Natural killer cell (primary cell): Measurements from ENCODE around the gene CCDC57. TPM values are rescaled to one million over a fixed set of nuclear protein-coding genes. Genes with fewer than 3 reads are reported as not detected.
"Not testable (repeated sequence)": the region's sequence is repeated elsewhere in the genome, so short reads cannot be mapped to it uniquely, and the experiment has no call there.

ENCODE experiments used
- ATAC-seq, 3 donors: fragments of 150-1000 bp in 2 of 3; fragments of 200-7000 bp in 1 of 3; cut with Tn5 transposase; 1 replicate in 1 of 3; 2 replicates in 2 of 3; pipeline ENCODE4 v1.10.0; 2021; ENCODE audit warnings: mild to moderate bottlenecking in 2 of 3, moderate library complexity in 2 of 3
- DNase-seq, 2 donors: peaks; one replicate each; pipeline versions ENCODE4 v3.0.0 to v3.0.0-alpha.2; 2013 to 2021; ENCODE audit warnings: mixed read lengths in 1 of 2
- H3K27ac ChIP-seq: one replicate; pipeline ENCODE4 v1.5.1; 2013; ENCODE audit warnings: mild to moderate bottlenecking, low read length
- H3K27me3 ChIP-seq: one replicate; pipeline ENCODE4 v1.6.1; 2013; ENCODE audit warnings: low read length; ENCODE audit not compliant: control insufficient read depth, insufficient read depth
- H3K36me3 ChIP-seq: one replicate; pipeline ENCODE4 v1.6.1; 2013; ENCODE audit warnings: low read length; ENCODE audit not compliant: control insufficient read depth, insufficient read depth
- H3K4me1 ChIP-seq: one replicate; pipeline ENCODE4 v1.6.1; 2013; ENCODE audit warnings: low read length; ENCODE audit not compliant: control insufficient read depth, insufficient read depth
- H3K4me3 ChIP-seq: one replicate; pipeline ENCODE4 v1.5.1; 2013; ENCODE audit warnings: low read length
- H3K9me3 ChIP-seq: one replicate; pipeline ENCODE4 v1.6.1; 2013; ENCODE audit warnings: low read length; ENCODE audit not compliant: control insufficient read depth, insufficient read depth
- H3K27ac Mint-ChIP-seq, 2 donors: one replicate each; pipeline ENCODE4 v1.8.0; 2022; ENCODE audit warnings: mild to moderate bottlenecking in 2 of 2, mixed read lengths in 2 of 2, moderate library complexity in 1 of 2
- H3K27me3 Mint-ChIP-seq, 2 donors: one replicate each; pipeline ENCODE4 v1.8.0; 2022; ENCODE audit warnings: low read depth in 2 of 2, mixed read lengths in 2 of 2
- H3K36me3 Mint-ChIP-seq: one replicate; pipeline ENCODE4 v1.8.0; 2022; ENCODE audit warnings: mixed read lengths
- H3K4me1 Mint-ChIP-seq, 2 donors: one replicate each; pipeline ENCODE4 v1.8.0; 2022; ENCODE audit warnings: mixed read lengths in 2 of 2
- H3K4me3 Mint-ChIP-seq: one replicate; pipeline ENCODE4 v1.8.0; 2022; ENCODE audit warnings: mild to moderate bottlenecking, moderate library complexity, mixed read lengths
- H3K9me3 Mint-ChIP-seq, 2 donors: one replicate each; pipeline ENCODE4 v1.8.0; 2022; ENCODE audit warnings: mixed read lengths in 2 of 2
- WGBS: methylation state at CpG from one replicate; pipeline ENCODE4 v1.1.7; 2013; ENCODE audit warnings: missing lambda C conversion rate; ENCODE audit not compliant: insufficient coverage; 5-methylcytosine and 5-hydroxymethylcytosine counted together
- intact Hi-C: fragments of 100-400 bp; cut with micrococcal nuclease; formaldehyde crosslinking; loops from one replicate; pipeline ENCODE4 v1.14.2; 2022
- total RNA-seq, 4 donors: library from RNA; stranded (reverse); fragments of 120-200 nt in 1 of 4; gene quantifications; one replicate each; pipeline versions ENCODE4 v1.2.3 to v1.2.4, GENCODE V29; 2013 to 2022
- TF ChIP-seq, protein P1 (sequence below): fragments of 200-600 bp; IDR thresholded peaks from one replicate; pipeline ENCODE4 v1.8.0; 2022; ENCODE audit warnings: antibody characterized with exemption

Gene CCDC57
- total RNA-seq, 3 donors from 2014 or later (not counting 1 experiment from before 2014, with no cell fraction given), result 69.7 to 79.2 (median 75.1) TPM

DNA sequence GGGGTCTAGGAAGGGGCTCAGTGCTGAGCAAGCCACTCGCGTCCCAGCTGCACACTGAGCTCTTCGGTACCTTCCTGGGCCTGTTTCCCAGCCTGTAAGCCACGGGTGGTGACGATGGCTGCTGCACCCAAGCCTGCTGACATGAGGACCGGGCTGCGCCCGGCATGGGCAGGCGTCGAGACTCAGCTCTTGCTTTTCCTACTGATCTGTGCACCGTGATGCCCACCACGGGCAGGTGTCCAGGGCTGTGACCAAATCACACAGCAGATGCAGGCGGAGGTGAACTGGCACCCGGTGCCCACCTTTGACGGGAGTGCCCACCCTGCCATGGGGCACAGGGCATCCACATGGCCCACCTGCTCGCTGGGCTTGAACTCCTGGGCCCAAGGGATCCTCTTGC, 17.9 kb downstream of the CCDC57 start:
- WGBS, result 96% methylated on average over 16 of the region's 16 CpGs
- TF ChIP-seq, protein P1, sequence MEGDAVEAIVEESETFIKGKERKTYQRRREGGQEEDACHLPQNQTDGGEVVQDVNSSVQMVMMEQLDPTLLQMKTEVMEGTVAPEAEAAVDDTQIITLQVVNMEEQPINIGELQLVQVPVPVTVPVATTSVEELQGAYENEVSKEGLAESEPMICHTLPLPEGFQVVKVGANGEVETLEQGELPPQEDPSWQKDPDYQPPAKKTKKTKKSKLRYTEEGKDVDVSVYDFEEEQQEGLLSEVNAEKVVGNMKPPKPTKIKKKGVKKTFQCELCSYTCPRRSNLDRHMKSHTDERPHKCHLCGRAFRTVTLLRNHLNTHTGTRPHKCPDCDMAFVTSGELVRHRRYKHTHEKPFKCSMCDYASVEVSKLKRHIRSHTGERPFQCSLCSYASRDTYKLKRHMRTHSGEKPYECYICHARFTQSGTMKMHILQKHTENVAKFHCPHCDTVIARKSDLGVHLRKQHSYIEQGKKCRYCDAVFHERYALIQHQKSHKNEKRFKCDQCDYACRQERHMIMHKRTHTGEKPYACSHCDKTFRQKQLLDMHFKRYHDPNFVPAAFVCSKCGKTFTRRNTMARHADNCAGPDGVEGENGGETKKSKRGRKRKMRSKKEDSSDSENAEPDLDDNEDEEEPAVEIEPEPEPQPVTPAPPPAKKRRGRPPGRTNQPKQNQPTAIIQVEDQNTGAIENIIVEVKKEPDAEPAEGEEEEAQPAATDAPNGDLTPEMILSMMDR, result no peak
- no peaks in the 10 kb centered on the region for H3K36me3 Mint-ChIP-seq

DNA sequence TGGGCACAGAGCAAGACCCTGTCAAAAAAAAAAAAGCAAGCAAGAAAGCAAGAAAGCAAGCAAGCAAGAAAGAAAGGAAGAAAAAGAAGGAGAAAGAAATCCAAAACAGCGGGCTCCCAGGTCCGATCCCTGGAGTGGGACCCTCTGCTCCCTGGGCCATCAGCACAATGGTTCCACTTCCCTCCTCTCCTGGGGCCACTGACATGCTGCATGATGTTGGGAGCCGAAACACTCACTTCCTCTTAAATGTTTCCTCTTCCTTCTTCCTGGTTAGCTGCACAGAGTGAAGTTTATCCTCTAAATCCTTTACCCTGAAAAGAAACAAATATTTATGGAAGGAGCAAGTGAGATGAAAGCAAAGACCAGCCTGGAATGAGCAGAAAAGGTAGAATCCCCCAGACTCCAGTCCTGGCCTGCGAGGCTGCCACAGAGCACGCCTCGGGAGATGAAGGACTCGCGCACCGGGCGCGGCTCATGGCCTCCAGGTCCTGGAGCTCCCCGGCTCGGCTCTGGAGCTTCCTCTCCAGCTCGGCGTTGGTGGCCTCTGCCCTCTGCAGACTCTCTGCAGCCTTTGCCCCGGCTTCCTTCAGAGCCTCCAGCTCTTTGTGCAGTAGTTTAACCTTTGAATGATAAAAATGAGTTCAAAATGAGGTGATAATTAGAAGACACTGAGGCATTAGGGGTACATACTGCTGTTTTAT, 19.0 kb downstream of the CCDC57 start:
- no peak for DNase-seq
- 94% methylated on average over 16 of the region's 16 CpGs for whole genome bisulfite sequencing
- no peaks in the 10 kb centered on the region for H3K36me3 Mint-ChIP-seq
- Histone ChIP-seq H3K4me3 (no peak overlapping the region), H3K9me3 (no peaks in the 10 kb centered on the region), H3K36me3 (peaks cover 15% of the 10 kb centered on the region), H3K27ac (no peak overlapping the region), H3K4me1 (peaks cover 12% of the 10 kb centered on the region), H3K27me3 (no peaks in the 10 kb centered on the region)
- no peaks in the 10 kb centered on the region for H3K9me3 Mint-ChIP-seq
- H3K27ac Mint-ChIP-seq, result no peak overlapping the region
- H3K4me1 Mint-ChIP-seq, result peaks cover 0 to 7% of the 10 kb centered on the region in 2 donors
- no peaks in the 10 kb centered on the region for H3K27me3 Mint-ChIP-seq
- H3K4me3 Mint-ChIP-seq, result no peak overlapping the region
- TF ChIP-seq, protein P1, result no peak
- ATAC-seq, result no peak
- intact Hi-C loops, result no loop called here

More for the DNA sequence above, 17.9 kb downstream of the CCDC57 start:
- intact Hi-C loops, result no loop called here
- no peak overlapping the region for H3K27ac Mint-ChIP-seq
- no peaks in the 10 kb centered on the region for H3K27me3 Mint-ChIP-seq
- H3K9me3 Mint-ChIP-seq, result no peaks in the 10 kb centered on the region
- H3K4me3 Mint-ChIP-seq, result no peak overlapping the region
- Histone ChIP-seq H3K36me3 (peaks cover 15% of the 10 kb centered on the region), H3K27me3 (no peaks in the 10 kb centered on the region), H3K4me1 (peaks cover 17% of the 10 kb centered on the region), H3K9me3 (no peaks in the 10 kb centered on the region), H3K4me3 (no peak overlapping the region), H3K27ac (no peak overlapping the region)
- peaks cover 0 to 7% of the 10 kb centered on the region in 2 donors for H3K4me1 Mint-ChIP-seq
- ATAC-seq (no peak), DNase-seq (no peak)

DNA sequence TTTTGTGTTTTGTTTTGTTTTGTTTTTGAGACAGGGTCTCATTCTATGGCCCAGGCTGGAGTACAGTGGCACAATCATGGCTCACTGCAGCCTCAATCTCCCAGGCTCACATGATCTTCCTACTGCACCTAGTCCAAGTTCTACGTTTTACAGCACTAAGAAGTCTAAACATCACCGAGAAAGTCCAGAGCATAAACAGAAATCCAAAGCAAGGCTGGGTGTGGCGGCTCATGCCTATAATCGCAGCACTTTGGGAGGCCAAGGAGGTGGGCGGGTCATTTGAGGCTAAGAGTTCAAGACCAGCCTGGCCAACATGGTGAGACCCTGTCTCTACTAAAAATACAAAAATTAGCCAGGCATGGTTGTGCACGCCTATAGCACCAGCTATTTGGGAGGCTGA, 19.6 kb downstream of the CCDC57 start:
- H3K9me3 Mint-ChIP-seq, H3K4me3 Mint-ChIP-seq, H3K36me3 Mint-ChIP-seq, H3K27ac ChIP-seq, H3K9me3 ChIP-seq, intact Hi-C loops, H3K27me3 ChIP-seq, H3K4me1 Mint-ChIP-seq, ATAC-seq, H3K27ac Mint-ChIP-seq, H3K27me3 Mint-ChIP-seq, H3K4me3 ChIP-seq, H3K4me1 ChIP-seq, DNase-seq: not testable (repeated sequence)
- 87% methylated on average over 6 of the region's 6 CpGs for WGBS
- H3K36me3 ChIP-seq, result peaks cover 15% of the 10 kb centered on the region

DNA sequence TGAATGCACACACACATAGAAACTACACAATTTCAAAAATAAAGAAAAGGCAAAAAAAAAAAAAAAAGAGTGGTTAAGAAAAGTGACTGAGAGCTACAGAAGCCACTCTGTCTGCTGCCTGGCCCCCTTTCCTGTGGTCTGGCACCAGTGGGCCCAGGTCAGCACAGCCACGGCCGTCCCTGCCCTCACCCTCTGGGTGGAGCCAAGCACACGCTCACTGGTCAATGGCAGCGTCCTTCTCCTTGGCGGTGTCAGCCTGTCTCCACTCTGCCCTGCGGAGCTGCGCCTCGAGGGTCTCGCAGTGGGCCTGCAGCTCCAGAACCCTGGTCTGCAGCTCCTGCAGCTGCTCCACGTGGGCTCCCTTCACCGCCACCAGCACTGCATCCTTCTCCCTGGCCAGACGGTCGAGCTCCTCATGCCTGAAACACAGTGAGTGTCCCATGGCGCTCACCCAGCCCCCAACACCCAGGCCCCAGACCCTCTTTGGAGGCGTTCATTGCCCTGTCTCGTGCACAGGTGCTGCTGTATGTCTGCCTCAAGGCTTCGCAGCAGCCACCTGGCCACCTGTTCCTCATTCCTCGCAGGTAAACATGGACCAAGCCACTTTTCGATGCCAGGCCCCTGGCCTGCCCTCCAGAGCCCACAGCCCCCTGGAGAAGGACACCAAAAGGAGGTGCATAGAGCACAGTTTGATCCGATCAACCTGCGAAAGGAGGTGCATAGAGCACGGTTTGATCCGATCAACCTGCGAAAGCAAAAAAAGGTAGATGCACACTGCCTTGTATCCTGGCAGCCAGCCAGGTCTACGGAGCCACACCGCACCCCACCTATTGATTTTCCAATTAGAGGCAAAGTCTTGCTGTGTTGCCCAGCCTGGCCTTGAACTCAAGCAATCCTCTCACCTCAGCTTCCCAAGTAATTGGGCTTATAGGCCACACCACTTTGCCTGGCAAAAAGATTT, 24.4 kb downstream of the CCDC57 start:
- Histone ChIP-seq H3K27ac (no peak overlapping the region), H3K27me3 (no peaks in the 10 kb centered on the region), H3K4me1 (no peaks in the 10 kb centered on the region), H3K4me3 (no peak overlapping the region), H3K36me3 (peaks cover 3% of the 10 kb centered on the region), H3K9me3 (no peaks in the 10 kb centered on the region)
- H3K36me3 Mint-ChIP-seq, result no peaks in the 10 kb centered on the region
- peak overlapping the region in 1 of 2 donors; percentile 24 for H3K27ac Mint-ChIP-seq
- TF ChIP-seq, protein P1, result no peak
- 88% methylated on average over 26 of the region's 26 CpGs for WGBS
- no peaks in the 10 kb centered on the region for H3K4me1 Mint-ChIP-seq
- no peaks in the 10 kb centered on the region for H3K9me3 Mint-ChIP-seq
- no peaks in the 10 kb centered on the region for H3K27me3 Mint-ChIP-seq
- ATAC-seq (no peak), DNase-seq (no peak)
- H3K4me3 Mint-ChIP-seq, result no peak overlapping the region
- intact Hi-C loops, result no loop called here
